ENCODE measurements around the gene MEF2C.
A peak's percentile ranks its signal among the peaks of the same experiment; 100 is the strongest.

Gene MEF2C

DNA sequence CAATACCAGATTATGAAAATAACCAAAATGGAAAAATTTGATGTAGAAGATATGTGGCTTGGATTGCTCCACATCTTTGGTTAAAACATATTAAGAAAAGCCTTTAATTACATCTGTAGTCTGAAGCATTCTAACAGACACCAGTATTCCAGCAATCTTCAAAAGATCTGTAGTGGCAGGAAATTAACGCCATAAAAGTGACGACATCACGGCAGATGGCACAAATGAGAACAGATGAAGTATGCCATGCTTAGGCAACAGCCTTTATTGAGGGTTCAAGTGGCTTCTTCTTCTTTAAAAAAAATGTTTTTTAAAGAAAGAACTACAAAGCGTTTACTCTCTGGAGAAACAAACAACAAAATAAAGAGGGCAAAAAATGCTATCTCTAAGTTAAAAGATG, 164.2 kb downstream of the MEF2C start:
- DNase-seq (ENCODE audit: low read depth in 2 of 2): no peak

DNA sequence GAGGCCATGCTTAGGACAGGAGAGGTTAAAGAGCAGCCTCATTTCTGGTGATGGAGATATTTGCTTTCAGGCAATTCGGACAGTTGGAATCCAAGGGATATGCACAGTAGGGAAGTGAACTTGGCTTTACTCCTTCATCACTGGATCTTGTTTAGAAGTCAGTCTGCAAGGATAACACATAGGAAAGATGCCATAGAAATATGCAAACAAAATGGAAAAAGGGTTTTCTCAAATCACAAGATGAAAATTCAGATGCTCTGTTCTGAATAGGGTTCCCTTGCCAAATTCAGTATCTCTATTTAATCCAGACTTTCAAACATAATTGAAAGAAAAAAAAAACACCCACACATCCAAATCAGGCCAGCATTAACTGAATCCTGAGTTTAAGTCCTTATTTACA, 166.9 kb downstream of the MEF2C start:
- DNase-seq (ENCODE audit: low read depth in 2 of 2): no peak

- no peak for DNase-seq (ENCODE audit: low read depth in 2 of 2)
Measured at GRCh38 chr5:88715503-88715902, 167.5 kb downstream of the MEF2C start.

DNA sequence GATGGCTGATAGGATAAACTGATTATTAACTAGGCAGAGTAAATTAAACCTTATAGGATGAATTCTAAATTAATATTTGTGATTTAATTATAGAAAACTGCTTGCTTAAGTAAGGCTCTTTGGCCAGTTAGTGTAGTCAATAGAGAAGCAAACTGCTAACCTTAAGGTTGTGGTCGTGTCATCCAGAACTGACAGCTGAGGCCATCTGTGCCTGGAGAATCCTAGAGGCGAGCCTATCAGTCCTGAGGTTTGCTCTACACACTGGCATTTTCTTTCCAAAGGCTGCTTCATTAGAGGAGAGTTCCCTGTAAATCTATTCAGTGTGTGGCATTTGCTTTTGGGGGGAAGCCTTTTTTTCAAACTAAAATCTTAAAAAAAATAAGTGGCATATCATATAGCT, 169.2 kb downstream of the MEF2C start:
- DNase-seq (ENCODE audit: low read depth in 2 of 2): no peak

DNA sequence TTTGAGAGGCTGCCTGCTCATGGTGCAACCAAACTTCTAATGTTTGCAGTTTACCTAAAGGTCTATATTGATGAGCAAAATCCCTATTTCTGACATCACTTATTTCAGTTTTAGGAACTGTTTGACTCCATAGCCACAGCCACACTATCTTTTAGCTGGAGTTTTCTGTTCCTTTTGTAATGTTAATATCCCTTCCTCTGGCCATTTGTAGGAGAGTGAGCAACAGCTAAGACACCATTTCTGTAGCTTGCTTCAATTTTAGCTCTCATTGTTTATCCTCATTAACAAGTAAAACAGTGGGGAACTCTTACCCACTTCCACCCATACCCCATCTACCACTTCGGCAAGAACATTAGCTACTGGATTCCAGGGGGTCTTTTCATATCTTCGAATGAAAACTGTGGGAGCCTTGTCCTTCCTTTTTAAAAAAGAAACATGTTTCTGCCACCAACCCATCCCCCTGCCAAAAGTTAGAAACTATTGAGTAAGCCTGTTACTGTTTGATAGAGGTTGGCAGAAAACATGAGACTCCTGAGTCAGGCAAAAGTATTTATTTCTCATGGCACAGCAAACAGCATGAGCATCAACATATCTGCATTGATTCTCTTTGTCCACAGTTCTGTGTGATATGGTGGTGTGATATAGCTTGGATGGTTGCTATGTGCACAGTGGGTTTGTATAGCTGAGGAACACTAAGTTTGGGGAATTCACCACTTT, 174.1 kb downstream of the MEF2C start:
- DNase-seq (ENCODE audit: low read depth in 2 of 2): no peak

DNA sequence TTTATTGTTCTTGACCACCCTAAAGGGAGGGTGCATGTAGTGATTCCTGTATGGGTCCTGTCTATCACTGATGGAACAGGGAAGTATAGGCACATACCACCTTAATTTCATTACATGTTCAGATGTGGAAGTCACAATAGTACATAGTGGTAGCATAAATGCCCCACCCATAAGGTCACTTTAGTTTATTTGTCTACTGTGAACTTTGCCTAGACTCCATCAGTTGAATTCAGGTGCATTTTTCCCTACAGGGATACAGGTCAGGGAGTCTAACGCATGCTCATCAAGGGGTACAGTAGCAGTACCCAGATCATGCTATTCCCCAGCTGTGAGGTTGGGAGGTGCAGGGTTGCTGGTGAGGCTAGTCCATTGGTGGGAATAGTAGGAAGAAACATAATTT, 175.0 kb downstream of the MEF2C start:
- no peak for DNase-seq (ENCODE audit: low read depth in 2 of 2)

DNA sequence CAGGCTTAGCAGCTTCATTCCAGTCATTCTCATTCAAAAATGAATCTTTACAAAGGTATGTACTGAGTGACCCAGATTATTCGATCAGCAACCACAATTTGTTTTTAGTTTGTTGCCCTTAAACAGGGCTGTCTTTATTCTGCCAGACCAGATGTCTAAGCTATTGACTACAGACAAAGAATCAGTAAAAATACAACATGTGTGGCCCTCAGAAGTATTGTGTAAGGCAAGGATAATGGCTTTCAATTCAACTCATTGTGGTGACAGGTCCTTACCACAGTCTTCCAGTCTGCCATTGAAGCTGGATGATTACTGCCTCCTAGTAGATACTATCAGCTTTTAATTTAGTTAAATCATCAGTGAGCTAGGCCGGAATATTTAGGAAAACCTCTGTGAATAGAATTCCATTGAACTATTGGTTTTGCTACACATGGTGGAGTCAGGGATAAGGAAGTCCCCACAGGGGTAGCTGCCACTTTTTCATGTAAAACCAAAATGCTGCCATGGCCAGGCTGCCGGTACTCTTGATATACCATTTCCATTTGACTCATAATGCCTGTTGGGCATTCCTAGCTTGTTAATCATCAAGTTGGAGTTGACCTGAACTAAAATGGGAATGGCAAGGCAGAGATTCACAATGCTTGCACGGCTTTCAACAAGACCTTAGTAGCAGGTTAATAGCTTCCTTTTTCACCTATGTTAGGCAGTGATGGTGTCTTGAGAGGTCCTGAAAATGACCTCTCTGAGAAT, 175.6 kb downstream of the MEF2C start:
- no peak for DNase-seq (ENCODE audit: low read depth in 2 of 2)

GRCh38 chr5:88702332-88702731, 180.7 kb downstream of the MEF2C start:
- DNase-seq (ENCODE audit: low read depth in 2 of 2): no peak

GRCh38 chr5:88700121-88700520, 182.9 kb downstream of the MEF2C start:
- DNase-seq (ENCODE audit: low read depth in 2 of 2): no peak

DNA sequence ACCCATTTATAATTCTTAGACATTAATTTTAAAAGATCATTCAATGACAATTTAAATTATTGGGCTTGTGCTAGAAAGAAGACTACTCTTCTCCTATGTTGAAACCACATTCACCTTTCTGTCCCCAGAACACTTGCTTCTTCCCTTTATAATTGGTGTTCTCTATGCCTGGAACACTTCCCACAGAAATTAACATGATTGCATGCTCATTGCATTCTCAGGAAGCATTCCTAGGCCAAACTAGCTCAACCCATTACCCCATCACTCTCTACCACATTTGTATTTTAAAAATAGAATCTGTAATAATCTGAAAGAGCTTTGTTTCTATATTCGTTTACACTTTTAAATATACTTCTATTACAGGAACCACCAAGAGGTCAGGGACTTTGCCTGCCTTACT, 184.7 kb downstream of the MEF2C start:
- no peak for DNase-seq (ENCODE audit: low read depth in 2 of 2)

DNA sequence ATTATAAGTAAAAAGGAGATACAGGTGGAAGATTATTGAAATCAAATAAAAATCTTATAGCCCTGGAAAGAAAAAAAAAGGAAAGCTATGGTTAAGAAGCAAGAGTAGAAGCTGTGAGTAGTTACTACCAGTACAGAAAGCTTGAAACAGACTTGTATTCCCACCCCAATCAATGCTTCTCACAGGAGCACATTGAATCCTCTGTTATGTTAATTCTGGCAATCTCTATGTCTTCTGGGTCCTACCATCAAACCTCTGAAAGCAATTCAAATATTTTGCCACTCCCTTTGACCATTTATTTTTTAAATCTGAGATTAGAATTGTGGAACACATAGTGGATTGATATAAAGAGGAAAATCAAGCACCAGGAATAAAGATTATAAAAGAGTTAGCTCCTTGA, 186.5 kb downstream of the MEF2C start:
- no peak for DNase-seq (ENCODE audit: low read depth in 2 of 2)

DNA sequence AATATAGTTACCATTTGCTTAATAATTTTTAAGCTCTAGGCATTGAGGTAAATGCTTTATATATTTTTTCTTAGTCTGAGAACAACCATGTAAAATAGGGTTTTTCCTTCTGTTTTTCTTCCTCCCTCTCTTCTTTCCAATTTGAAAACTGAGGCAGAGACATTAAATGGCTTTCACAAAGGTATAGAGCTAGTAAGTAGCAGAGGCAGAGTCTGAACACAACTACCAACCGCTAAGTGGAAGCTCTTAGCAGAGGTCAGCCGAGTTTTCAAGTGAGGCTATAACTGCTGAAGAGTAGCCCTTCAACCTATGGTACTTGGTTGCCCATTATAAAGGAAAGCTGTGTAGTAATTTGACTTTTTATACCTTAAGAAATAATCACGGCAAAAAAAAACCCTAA, 187.1 kb downstream of the MEF2C start:
- DNase-seq (ENCODE audit: low read depth in 2 of 2): no peak

- DNase-seq (ENCODE audit: low read depth in 2 of 2): no peak
Measured at GRCh38 chr5:88695232-88695631, 187.8 kb downstream of the MEF2C start.

DNA sequence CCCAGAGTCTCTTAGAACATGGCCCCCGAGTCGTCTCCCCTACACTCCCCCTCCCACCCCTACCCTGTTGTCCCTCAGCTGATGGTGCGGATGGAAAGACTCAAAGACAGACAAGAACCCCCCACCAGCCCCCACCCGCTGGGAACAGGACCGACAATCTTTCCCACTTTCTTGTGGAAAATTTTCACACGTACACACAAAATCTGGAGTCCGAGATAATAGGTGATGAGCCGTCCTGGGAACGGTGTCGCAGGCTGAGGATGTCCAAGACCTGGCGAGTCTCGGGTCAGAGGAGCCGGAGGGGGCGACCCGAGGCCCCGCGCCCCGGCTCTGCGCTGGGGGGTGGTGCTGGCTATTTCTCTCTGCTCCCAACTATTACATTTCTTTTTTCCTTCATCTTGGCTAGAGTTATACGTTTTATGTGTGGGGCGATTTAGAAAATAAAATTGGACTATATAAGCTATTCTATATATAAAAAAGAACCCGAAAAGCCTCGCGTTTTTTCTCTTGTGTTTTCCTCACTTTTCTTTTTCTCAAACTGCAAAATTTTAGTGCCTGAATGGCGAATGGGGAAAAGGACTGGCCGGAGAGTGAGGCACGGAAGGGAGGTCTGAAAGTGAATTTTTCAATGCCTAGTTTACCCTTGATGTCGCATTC, 188.8 kb downstream of the MEF2C start:
- no peak for DNase-seq (ENCODE audit: low read depth in 2 of 2)

GRCh38 chr5:88693071-88693932, 189.7 kb downstream of the MEF2C start:
- DNase-seq (ENCODE audit: low read depth in 2 of 2): no peak

- no peak for DNase-seq (ENCODE audit: low read depth in 2 of 2)
Measured at GRCh38 chr5:88691945-88692868, 190.8 kb downstream of the MEF2C start.

- no peak for DNase-seq (ENCODE audit: low read depth in 2 of 2)
Measured at GRCh38 chr5:88691230-88691582, 191.8 kb downstream of the MEF2C start.

- peak in 1 of 2 donors; percentile 18 for DNase-seq (ENCODE audit: low read depth in 2 of 2)
Measured at GRCh38 chr5:88690409-88691229, 192.4 kb downstream of the MEF2C start.

DNA sequence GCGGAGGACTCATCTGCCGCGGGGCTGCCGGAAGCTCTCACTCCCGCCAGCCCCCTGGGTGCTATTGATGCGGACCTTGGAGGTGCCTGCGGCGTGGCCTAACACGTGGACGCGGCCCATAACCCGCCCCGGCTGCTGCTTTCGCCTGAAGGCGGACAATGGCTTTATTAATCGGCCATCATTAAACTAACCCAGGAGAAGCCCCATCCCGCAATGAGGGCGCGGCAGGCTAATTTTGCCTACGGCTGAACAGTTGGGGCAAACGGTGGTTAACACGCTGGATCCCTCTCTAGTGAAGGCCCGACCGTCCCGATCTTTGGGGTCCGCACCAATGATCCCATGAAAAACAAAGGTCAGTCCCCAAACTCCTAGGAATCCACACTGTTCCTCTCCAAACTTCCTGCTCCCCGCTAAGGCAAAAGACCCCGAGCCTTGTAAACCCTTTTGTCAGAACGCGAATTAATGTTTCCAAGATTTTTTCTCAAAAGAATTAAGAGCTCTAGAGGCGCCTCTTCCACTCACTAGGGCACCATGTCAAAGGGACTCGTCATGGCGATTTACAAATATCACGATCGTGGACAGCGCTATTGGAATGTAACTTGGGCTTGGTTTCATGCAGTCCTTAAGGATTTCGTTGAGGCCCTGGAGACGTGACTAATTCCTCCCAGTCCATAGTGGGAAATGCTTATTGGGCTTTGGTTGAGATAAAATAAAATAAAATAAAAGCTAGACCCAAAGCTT, 193.1 kb downstream of the MEF2C start:
- DNase-seq (ENCODE audit: low read depth in 2 of 2): no peak

All from activated CD8-positive, alpha-beta memory T cell treated with anti-CD3 and anti-CD28 coated beads for 4 hours (primary cell).